PC-3 (cell line): ENCODE results near the gene HUWE1.

ENCODE experiments used
- CTCF ChIP-seq: fragments of 300-600 bp; sonication (generic); conservative IDR thresholded peaks from 2 replicates; pipeline ENCODE4 v1.5.1; 2017; ENCODE audit warnings: antibody characterized with exemption, low read depth, mild to moderate bottlenecking, low read length
- EZH2phosphoT487 ChIP-seq: fragments of 300-600 bp; sonication (generic); IDR thresholded peaks from 2 replicates; pipeline ENCODE4 v1.6.1; 2018; ENCODE audit warnings: mild to moderate bottlenecking, antibody characterized with exemption, low read length, borderline replicate concordance

- TF ChIP-seq CTCF (no peak), EZH2phosphoT487 (no peak)
Measured at GRCh38 chrX:53631156-53631555, 55.4 kb downstream of the HUWE1 start.
